A549 (cell line): ENCODE results near the gene KRTAP10-2.

ENCODE experiments used
- CBX8 ChIP-seq: fragments of 200-600 bp; sonication (generic); IDR thresholded peaks from 2 replicates; pipeline ENCODE4 v1.6.1; 2016
- CEBPB ChIP-seq, 2 experiments: fragments of >200 bp in 1 of 2; sonication (Bioruptor Twin) in 1 of 2; formaldehyde crosslinking in 1 of 2; IDR thresholded peaks; 2 replicates each; pipeline ENCODE4 v1.6.1; 2012 to 2016
- FOSB ChIP-seq: fragments of 250-450 bp; sonication (Bioruptor Pico); IDR thresholded peaks from 2 replicates; pipeline ENCODE4 v1.5.0; 2020; ENCODE audit warnings: mild to moderate bottlenecking, moderate library complexity
- POLR2A ChIP-seq: IDR thresholded peaks from 2 replicates; pipeline ENCODE4 v1.6.1; 2012; ENCODE audit warnings: mild to moderate bottlenecking, low read length
- RFX5 ChIP-seq: fragments of 450-650 bp; IDR thresholded peaks from 2 replicates; pipeline ENCODE4 v1.7.1; 2014; ENCODE audit warnings: antibody characterized with exemption, mild to moderate bottlenecking, moderate library complexity
- TF ChIP-seq, protein P1 (sequence below): fragments of >200 bp; sonication (Bioruptor Twin); formaldehyde crosslinking; IDR thresholded peaks from 3 replicates; pipeline ENCODE4 v1.5.1; 2016
- TF ChIP-seq, protein P2 (sequence below): IDR thresholded peaks from 2 replicates; pipeline ENCODE4 v1.6.1; 2012

DNA sequence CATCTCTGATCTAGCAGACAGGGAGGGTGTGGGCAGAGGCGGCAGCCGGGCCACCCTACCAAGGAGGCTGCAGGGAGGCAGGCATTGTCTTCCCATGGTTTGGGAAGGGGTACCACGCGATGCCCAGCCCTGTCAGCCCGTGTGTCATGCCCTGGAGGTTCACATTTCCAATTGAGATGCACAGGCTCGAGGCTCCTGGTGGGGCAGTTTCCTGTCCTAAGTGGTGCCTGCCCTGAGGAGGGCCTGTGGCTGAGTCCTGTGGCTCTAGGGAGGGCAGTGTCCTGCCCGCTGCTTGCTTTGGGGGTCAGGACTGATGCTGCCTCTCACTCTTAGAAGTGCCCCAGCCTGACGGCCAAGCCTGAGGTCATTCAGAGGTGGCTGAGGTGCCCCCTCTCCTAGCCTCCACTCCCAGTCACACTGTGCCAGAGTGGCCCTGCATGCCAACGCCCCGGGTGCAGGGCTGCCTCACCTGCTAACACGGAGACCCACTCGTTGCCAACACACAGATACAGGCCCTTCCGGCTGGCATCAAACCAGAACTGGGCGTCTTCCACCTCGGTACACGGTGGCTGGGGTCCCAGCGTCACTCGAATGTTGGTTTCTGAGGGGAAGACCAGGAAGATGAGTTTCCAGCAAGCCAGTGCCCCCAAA is 23.2 kb downstream of the KRTAP10-2 start:
- no peak for TF ChIP-seq RFX5
- TF ChIP-seq, protein P1, sequence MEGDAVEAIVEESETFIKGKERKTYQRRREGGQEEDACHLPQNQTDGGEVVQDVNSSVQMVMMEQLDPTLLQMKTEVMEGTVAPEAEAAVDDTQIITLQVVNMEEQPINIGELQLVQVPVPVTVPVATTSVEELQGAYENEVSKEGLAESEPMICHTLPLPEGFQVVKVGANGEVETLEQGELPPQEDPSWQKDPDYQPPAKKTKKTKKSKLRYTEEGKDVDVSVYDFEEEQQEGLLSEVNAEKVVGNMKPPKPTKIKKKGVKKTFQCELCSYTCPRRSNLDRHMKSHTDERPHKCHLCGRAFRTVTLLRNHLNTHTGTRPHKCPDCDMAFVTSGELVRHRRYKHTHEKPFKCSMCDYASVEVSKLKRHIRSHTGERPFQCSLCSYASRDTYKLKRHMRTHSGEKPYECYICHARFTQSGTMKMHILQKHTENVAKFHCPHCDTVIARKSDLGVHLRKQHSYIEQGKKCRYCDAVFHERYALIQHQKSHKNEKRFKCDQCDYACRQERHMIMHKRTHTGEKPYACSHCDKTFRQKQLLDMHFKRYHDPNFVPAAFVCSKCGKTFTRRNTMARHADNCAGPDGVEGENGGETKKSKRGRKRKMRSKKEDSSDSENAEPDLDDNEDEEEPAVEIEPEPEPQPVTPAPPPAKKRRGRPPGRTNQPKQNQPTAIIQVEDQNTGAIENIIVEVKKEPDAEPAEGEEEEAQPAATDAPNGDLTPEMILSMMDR, result no peak
- TF ChIP-seq CBX8, result no peak
- TF ChIP-seq, protein P2, sequence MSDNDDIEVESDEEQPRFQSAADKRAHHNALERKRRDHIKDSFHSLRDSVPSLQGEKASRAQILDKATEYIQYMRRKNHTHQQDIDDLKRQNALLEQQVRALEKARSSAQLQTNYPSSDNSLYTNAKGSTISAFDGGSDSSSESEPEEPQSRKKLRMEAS, result no peak
- no peak for TF ChIP-seq FOSB (CRISPR knock-in tag)
- no peak for TF ChIP-seq POLR2A
- TF ChIP-seq CEBPB (IDR thresholded peaks at IDR 0.05), result no peak
